Muscle of leg (tissue), 9 donors: ENCODE results near the gene FBXL5. TPM values are rescaled to one million over a fixed set of nuclear protein-coding genes. Genes with fewer than 3 reads are reported as not detected.

ENCODE experiments used
- polyA plus RNA-seq, 8 donors: library from polyadenylated mRNA; unstranded; fragments of 120-200 nt; gene quantifications; one replicate each; pipeline versions ENCODE4 v1.2.1 to v1.2.3, GENCODE V29; 2013; ENCODE audit warnings: inconsistent platforms in 1 of 8, low replicate concordance in 1 of 8; ENCODE audit not compliant: insufficient read length in 8 of 8, insufficient read depth in 1 of 8
- total RNA-seq: library from RNA; stranded (reverse); fragments of 120-200 nt; gene quantifications from one replicate; pipeline ENCODE4 v1.2.4, GENCODE V29; 2013

FBXL5 gene
- total and polyA plus RNA-seq, 9 donors, result 54.2 to 80.5 (median 66.4) TPM

Other genes with a start within 250 kb of the FBXL5 start
- 2.8 TPM for gene C1QTNF7, start 227.3 kb downstream of the FBXL5 start, total RNA-seq
- gene C1QTNF7, start 227.3 kb downstream of the FBXL5 start, polyA plus RNA-seq, result 1 to 10 TPM in 7 of 8 donors, under 1 TPM in 1; 0.66 to 3.2 (median 1.2) TPM
- 20.8 TPM for gene CC2D2A, start 185.5 kb downstream of the FBXL5 start, total RNA-seq
- 10 to 100 TPM; 12.8 to 21.6 (median 16.0) TPM for gene CC2D2A, start 185.5 kb downstream of the FBXL5 start, polyA plus RNA-seq
- 42.4 TPM for gene FAM200B, start 26.5 kb upstream of the FBXL5 start, total RNA-seq
- 10 to 100 TPM; 24.6 to 31.9 (median 27.8) TPM for gene FAM200B, start 26.5 kb upstream of the FBXL5 start, polyA plus RNA-seq
- 5.2 TPM for gene BST1, start 47.7 kb upstream of the FBXL5 start, total RNA-seq
- 1 to 10 TPM; 4.0 to 7.9 (median 4.7) TPM for gene BST1, start 47.7 kb upstream of the FBXL5 start, polyA plus RNA-seq
- 0.44 TPM for gene CD38, start 123.0 kb upstream of the FBXL5 start, total RNA-seq
- gene CD38, start 123.0 kb upstream of the FBXL5 start, polyA plus RNA-seq, result 1 to 10 TPM in 6 of 8 donors, under 1 TPM in 2; 0.39 to 1.8 (median 1.2) TPM